Limb (tissue), 2 donors: Measurements from ENCODE around the gene KANTR.

Experiments
- DNase-seq, 2 donors: peaks; one replicate each; pipeline ENCODE4 v3.0.0-alpha.2; 2016; ENCODE audit errors: extremely low spot score in 2 of 2

The KANTR gene

GRCh38 chrX:53081925-53082772 is 11.8 kb upstream of the KANTR start, which contains the start of gene TSPYL2:
Gene TSPYL2 (plus strand): TSS chrX:53082367. CDS start chrX:53082499, 132 bp downstream.
- DNase-seq, result peak; percentile 94 to 95

GRCh38 chrX:53082773-53083616 is 10.9 kb upstream of the KANTR start:
- DNase-seq, result no peak

DNA sequence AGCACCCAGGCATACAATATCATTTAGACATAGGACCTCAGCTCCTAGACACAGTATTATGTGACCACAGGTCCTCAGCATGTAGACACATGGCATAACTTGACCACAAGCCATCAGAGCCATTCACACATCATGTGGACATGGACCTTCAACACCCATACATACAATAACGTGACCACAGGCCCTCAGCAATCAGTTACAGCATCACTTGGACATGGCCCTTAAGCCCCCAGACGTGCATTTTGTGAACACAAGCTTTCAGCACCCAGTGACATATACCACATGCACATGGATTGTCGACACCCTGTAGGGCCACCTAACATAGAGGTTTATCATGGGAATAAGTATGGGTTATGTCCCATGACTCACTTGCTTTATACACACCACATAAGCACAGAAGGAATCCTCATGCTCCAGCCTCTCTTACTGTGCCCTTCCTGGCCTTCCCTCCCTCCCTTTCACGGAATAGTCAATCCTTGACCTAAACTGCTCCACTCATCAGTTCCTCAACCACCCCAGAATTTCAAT is 9.8 kb upstream of the KANTR start:
- DNase-seq, result no peak

GRCh38 chrX:53084863-53085262 is 9.1 kb upstream of the KANTR start:
- no peak for DNase-seq

GRCh38 chrX:53085661-53086229 is 8.2 kb upstream of the KANTR start:
- no peak for DNase-seq

DNA sequence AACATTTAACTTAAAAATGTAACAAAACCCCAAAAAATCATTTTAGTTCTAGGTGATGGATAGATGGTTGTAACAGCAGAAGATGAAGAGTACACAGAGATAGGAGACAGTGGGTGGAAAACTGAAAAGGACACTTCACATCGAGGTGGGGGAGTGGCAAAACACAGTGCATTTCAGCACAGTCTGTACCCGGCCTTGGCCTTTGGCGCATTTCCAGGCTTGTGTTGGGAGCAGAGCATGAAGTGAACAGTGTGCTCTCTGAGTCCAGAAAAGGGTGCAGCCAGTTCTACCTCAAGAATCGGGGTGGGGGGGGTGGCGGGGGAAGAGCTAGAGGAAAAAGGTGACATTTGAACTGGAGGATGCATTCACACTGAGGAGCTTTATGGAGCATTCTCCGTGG is 7.5 kb upstream of the KANTR start:
- no peak for DNase-seq

DNA sequence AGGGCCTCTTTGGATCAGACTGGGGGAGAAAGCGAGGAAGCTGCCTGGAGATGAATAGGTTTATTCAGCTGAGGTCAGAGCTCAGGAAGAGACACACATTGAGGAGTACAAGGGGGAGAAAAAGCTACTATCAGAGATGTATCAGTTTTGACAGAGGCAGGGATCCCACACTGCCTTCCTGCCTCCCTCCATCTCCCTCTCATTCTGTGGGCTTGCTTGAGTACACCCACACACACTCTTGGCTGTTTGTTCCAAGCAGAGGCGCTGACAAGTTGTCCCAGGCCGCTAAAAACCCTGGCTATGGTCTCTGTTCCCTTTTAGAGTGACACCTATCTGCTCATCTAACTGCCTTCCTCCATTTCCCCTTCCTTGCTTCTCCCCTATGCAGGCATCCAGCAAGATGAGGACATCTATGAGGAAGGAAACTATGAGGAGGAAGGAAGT is 6.5 kb upstream of the KANTR start:
- DNase-seq, result no peak

GRCh38 chrX:53088136-53088974 is 5.6 kb upstream of the KANTR start:
- peak; percentile 66 to 86 for DNase-seq

DNA sequence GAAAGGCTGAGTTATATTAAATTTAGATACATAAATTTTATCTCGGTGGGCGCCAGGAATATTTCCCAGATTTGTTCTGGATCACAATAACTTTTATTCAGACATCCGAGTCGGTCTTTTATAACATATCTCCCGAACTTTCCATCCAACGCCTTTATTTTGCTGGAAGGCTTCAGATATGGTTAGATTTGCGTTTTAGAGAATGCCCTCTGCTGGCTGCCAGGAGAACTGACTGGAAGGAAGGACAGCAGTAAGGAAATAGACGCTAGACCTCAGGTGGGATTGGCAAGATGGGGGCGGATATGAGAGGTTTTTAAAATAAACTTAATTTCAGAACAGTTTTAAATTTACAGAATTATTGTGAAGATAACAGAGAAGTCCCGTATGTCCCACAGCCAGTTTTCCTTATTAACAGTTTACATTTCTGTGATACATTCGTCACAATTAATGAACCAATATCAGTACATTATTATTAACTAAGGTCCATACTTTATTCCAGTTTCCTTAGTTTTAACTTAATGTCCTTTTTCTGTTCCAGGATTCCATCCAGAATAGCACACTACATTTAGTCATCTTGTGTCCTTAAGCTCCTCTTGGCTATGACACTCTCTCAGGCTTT is 4.6 kb upstream of the KANTR start:
- DNase-seq, result peak in 1 of 2 donors; percentile 49

- no peak for DNase-seq
Observed at GRCh38 chrX:53089925-53090324, 4.0 kb upstream of the KANTR start.

- no peak for DNase-seq
Observed at GRCh38 chrX:53091354-53091753, 2.6 kb upstream of the KANTR start.

DNA sequence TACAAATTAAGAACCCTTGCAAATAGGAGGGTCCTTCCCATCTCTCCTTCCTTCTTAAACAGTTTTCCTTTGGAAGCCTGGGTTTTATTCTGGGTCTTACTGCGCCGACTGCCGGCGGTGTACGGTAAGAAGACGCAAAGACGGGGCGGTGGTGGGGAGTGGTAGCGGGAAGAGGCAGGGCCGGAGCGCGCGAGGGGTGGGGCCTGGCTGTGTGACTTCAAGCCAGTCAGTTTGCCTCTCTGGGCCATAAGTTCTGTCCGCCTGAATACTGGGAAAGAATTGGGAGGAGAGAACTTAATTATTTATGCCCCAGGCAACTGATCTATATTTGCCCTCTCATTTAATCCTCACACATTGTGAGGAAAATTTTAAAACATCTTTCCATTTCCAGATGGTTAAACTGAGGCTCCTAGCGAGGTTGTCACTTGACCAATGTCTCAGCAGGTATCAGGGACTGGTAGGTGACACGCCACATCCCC is 726 bp upstream of the KANTR start:
- peak; percentile 48 to 77 for DNase-seq

DNA sequence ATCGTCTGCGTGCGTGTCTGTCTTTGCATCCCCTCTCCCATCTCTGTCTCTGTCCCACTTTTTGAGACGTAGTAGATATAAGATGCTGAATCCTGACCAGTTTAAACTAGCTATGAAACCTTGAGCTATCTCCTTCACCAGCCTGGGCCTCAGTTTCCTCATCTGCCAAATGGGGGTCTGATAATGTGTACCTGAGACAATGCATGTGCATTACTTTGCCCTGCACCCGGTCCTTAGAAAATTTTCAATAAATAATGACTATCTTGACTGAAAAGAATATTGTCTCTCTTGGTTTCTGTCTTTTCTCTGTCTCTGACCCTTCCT is 602 bp downstream of the KANTR start:
- no peak for DNase-seq

GRCh38 chrX:53095796-53096195 is 1.9 kb downstream of the KANTR start:
- DNase-seq, result no peak

DNA sequence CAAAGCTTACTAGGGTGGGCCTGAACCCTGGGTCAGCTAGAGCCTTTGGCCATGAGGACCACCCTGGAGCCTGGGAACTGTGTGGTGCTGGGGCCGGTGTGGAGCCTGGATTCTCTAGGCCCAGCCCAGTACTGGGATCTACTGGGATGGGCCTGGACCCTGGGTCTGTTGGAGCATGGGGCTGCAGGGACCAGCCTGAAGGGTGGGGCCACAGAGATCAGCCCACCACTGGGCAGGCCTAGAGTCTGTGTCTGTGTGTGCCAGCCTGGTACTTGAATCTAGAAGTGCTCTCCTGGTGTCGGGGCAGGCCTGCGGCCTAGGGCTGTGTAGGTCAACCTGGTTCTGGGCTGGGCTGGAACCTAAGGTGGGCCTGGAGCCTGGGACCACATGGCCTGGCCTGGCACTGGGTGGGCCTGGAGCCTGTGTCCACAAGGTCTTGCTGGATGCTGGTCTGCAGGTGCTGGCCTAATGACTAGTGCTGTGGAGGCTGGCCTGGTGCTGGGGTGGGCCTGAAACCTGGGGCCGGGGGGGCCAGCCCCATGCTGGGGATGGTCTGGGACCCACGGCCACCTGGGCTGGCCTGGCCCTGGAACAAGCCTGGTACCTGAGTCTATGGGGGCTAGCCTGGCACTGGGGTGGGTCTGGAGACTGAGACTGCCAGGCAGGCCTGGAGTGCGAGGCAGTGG is 21.1 kb downstream of the KANTR start:
- DNase-seq, result no peak

GRCh38 chrX:53115550-53115874 is 21.6 kb downstream of the KANTR start:
- no peak for DNase-seq

- DNase-seq, result peak in 1 of 2 donors; percentile 6
Observed at GRCh38 chrX:53116101-53116500, 22.2 kb downstream of the KANTR start.

DNA sequence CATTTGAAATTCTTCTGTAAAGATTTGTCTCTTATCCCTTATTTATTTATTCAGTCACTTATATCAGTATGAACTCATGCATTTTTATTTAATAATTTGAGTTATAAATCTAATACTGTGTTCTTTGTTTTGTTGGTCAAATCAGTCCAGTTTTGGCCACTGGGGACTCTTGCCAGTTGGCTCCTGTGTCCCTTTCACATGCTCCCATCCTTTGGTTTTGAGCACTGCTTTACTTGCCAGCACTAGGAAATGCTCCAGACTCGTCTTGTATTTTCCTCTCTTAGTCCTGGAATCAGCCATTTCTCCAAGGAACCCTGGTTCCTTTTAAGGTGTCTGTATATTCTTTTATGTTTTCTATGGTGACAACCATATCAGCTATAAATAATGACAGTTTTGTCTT is 28.1 kb downstream of the KANTR start:
- no peak for DNase-seq

GRCh38 chrX:53125506-53125905 is 31.6 kb downstream of the KANTR start:
- DNase-seq, result no peak

GRCh38 chrX:53126377-53126776 is 32.4 kb downstream of the KANTR start:
- DNase-seq, result no peak
